Muscle of leg (tissue), 11 donors: Measurements from ENCODE around the gene ANKRD53. TPM values are rescaled to one million over a fixed set of nuclear protein-coding genes. Genes with fewer than 3 reads are reported as not detected.
"Not testable (repeated sequence)": the region's sequence is repeated elsewhere in the genome, so short reads cannot be mapped to it uniquely, and the experiment has no call there.

Source experiments
- DNase-seq: peaks from one replicate; pipeline ENCODE4 v3.0.0; 2013
- H3K27ac ChIP-seq: one replicate; pipeline ENCODE4 v1.5.1; 2013; ENCODE audit warnings: mild to moderate bottlenecking, low read length, control low read depth
- H3K27me3 ChIP-seq: one replicate; pipeline ENCODE4 v1.6.1; 2013; ENCODE audit warnings: low read length; ENCODE audit not compliant: control insufficient read depth, insufficient read depth
- H3K36me3 ChIP-seq: one replicate; pipeline ENCODE4 v1.6.1; 2013; ENCODE audit warnings: low read length; ENCODE audit not compliant: control insufficient read depth, insufficient read depth
- H3K4me1 ChIP-seq: one replicate; pipeline ENCODE4 v1.6.1; 2013; ENCODE audit warnings: low read length; ENCODE audit not compliant: control insufficient read depth, insufficient read depth
- H3K4me3 ChIP-seq: one replicate; pipeline ENCODE4 v1.5.1; 2013; ENCODE audit warnings: low read length, control low read depth
- H3K9me3 ChIP-seq: replicated peaks from 2 replicates; pipeline ENCODE4 v1.6.1; 2013; ENCODE audit warnings: low read depth, low read length; ENCODE audit not compliant: control insufficient read depth
- WGBS: methylation state at CpG from one replicate; pipeline ENCODE4 v1.1.5; 2013; ENCODE audit warnings: missing lambda C conversion rate; ENCODE audit not compliant: insufficient coverage; 5-methylcytosine and 5-hydroxymethylcytosine counted together
- polyA plus RNA-seq, 8 donors: library from polyadenylated mRNA; unstranded; fragments of 120-200 nt; gene quantifications; one replicate each; pipeline versions ENCODE4 v1.2.1 to v1.2.3, GENCODE V29; 2013; ENCODE audit warnings: inconsistent platforms in 1 of 8, low replicate concordance in 1 of 8; ENCODE audit not compliant: insufficient read length in 8 of 8, insufficient read depth in 1 of 8
- total RNA-seq: library from RNA; stranded (reverse); fragments of 120-200 nt; gene quantifications from one replicate; pipeline ENCODE4 v1.2.4, GENCODE V29; 2013

Gene ANKRD53
- total and polyA plus RNA-seq, 9 donors: 0.72 to 2.0 (median 1.1) TPM

GRCh38 chr2:70990216-70990615 lies 11.8 kb downstream of the ANKRD53 start:
- peaks cover 24% of the 10 kb centered on the region for H3K4me1 ChIP-seq
- H3K4me3 ChIP-seq: no peak overlapping the region
- H3K36me3 ChIP-seq: peaks cover 67% of the 10 kb centered on the region
- H3K9me3 ChIP-seq: no peaks in the 10 kb centered on the region
- H3K27ac ChIP-seq: no peak overlapping the region
- H3K27me3 ChIP-seq: peaks cover under 1% of the 10 kb centered on the region
- no peak for DNase-seq
- WGBS: 80% methylated on average over 2 of the region's 5 CpGs

GRCh38 chr2:70991142-70991541 lies 12.7 kb downstream of the ANKRD53 start:
- Histone ChIP-seq H3K4me1 (peaks cover 26% of the 10 kb centered on the region), H3K36me3 (peaks cover 59% of the 10 kb centered on the region)

GRCh38 chr2:70991742-70992141 lies 13.3 kb downstream of the ANKRD53 start:
- H3K4me1 ChIP-seq: peaks cover 26% of the 10 kb centered on the region
- H3K36me3 ChIP-seq: peaks cover 53% of the 10 kb centered on the region
- H3K27me3 ChIP-seq: peaks cover 3% of the 10 kb centered on the region
- H3K4me3 ChIP-seq: no peak overlapping the region
- no peaks in the 10 kb centered on the region for H3K9me3 ChIP-seq
- no peak overlapping the region for H3K27ac ChIP-seq
- 86% methylated on average over 6 of the region's 9 CpGs for WGBS
- no peak for DNase-seq

More at GRCh38 chr2:70991142-70991541, 12.7 kb downstream of the ANKRD53 start:
- H3K9me3 ChIP-seq: no peaks in the 10 kb centered on the region
- peaks cover 3% of the 10 kb centered on the region for H3K27me3 ChIP-seq
- DNase-seq: no peak
- H3K27ac ChIP-seq: no peak overlapping the region
- WGBS: 97% methylated on average over 4 of the region's 5 CpGs
- no peak overlapping the region for H3K4me3 ChIP-seq

DNA sequence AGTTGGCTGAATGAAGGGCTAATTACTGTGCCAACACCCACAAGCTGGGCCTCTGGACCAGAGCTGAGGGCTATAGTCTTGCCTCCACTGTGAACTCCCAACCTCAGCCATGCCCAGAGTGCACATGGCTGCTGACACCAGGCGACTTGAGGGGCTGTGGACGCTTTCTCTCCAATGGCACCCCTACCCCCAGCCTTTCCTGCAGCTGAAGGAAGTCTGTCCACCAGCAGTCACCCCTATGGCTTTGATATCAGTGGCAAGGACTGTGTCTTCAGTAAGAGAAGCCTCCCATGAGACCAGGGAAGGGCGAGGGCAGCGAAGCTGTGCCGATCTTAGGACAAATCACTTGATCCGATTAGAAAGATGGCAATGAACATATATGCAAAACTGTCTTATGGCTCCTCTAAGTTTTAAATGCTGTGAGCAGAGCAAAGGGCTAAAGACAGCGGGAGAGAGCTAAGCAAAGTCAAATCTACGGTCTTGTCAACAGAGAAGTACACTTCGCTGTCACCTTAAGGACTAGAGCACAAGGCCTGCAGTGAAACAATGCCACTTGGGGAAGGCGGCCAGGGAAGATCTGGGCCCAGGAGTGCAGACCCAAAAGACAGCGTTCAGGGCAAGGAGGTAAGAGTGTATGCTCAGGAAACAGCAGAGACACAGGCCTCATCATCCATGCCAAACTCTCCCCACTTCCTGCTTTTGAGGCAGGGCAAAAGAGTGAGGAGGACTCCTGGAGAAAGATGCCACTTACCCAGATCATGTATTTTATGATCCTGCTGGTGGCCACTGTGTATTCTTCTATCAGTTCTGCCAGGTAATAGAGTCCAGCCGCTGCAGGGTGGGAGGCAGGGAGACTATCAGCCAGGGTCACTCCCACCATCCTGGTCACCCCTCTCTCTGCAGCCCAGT lies 14.8 kb downstream of the ANKRD53 start:
- Histone ChIP-seq H3K9me3 (no peaks in the 10 kb centered on the region), H3K4me3 (peak overlapping the region; percentile 89), H3K27me3 (peaks cover 3% of the 10 kb centered on the region), H3K4me1 (peaks cover 21% of the 10 kb centered on the region), H3K27ac (no peak overlapping the region), H3K36me3 (peaks cover 41% of the 10 kb centered on the region)
- WGBS: 87% methylated on average over 8 of the region's 12 CpGs
- no peak for DNase-seq

DNA sequence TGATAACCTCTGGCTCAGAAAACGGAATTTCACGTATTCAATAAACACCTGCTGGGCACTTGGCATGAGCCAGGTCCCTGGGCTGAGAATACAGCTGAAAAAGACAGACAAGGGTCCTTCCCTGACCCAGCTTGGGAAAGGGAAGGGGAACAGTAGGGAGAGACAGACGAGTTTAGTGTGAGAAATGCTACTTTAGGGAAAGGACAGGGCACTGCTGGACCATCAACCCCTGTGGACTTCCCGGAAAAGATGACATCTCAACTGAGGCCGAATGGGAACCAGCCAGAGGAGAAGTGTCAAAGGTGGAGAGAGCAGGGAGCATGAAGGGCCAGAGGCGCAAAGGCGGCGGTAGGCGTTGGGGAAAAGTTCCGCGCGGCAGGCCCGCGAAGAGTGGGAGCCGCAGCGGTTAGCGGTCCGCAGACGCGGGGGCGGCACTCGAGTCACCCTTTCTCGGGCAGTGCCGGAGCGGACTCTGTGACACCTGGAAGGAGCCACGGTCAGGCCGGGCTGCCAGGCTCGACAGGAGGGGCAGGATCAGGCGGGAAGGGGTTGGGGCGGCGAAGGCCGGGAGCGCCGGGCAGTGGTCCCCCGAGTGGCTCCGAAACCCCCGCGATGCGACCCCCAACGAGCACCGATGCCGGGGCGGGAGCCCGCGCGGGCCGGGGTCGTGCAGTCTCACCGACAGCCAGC lies 15.7 kb downstream of the ANKRD53 start:
- Histone ChIP-seq H3K27ac (peak overlapping the region; percentile 20), H3K27me3 (peaks cover 3% of the 10 kb centered on the region), H3K36me3 (peaks cover 31% of the 10 kb centered on the region), H3K9me3 (no peaks in the 10 kb centered on the region), H3K4me1 (peaks cover 19% of the 10 kb centered on the region), H3K4me3 (peak overlapping the region; percentile 89)
- 1% methylated on average over 48 of the region's 49 CpGs for WGBS
- DNase-seq: no peak

DNA sequence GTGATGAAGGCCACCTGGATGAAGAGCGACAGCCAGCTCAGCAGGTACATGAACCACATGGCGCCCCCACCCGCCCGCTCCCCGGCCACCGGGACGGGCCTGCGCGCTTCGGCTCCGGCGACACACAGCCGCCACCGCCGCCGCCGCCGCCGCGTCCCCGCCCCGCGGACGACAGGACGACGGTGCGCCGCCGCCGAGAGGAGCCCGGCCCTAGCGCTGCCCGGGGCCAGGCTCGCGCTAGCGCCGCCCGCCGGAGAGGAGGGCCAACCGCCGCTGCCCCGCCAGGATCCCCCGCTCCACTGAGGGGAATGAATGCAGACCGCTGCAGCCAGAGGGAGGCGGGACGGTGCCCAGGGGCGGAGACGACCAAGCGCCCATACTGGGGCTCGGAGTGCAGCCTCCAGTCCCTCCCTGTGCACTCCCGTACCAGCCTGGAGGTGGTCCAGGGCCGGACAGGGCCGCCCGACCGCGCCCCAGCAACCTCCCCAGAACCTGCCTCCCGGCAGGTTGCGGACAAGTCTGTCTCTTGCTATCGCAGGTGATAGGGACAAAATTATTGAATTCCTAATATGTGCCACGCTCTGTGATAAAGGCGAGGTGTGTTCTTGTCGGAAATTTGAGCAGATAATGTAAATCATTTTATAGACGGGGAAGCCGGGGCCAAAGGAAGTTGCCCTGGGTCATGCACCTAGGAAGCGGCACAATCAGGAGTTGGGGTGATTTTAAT lies 16.4 kb downstream of the ANKRD53 start, which contains the start of gene TEX261:
Gene TEX261, minus strand, starts transcription at position 175 of the 727 bp plus-strand sequence. Its CDS starts 116 bp downstream, at position 59.
- Histone ChIP-seq H3K36me3 (peaks cover 25% of the 10 kb centered on the region), H3K27me3 (peaks cover 3% of the 10 kb centered on the region), H3K27ac (peak within 1 kb of the TSS; percentile 20), H3K4me3 (peak within 1 kb of the TSS; percentile 89), H3K4me1 (peaks cover 19% of the 10 kb centered on the region), H3K9me3 (no peaks in the 10 kb centered on the region)
- peak; percentile 92 for DNase-seq
- under 1% methylated on average over 63 of the region's 65 CpGs for WGBS

- Histone ChIP-seq H3K36me3 (peaks cover 21% of the 10 kb centered on the region), H3K4me1 (peaks cover 19% of the 10 kb centered on the region), H3K4me3 (peak overlapping the region; percentile 73), H3K9me3 (no peaks in the 10 kb centered on the region), H3K27me3 (peaks cover 3% of the 10 kb centered on the region), H3K27ac (no peak overlapping the region)
- no peak for DNase-seq
- WGBS: 0% methylated on average over 6 of the region's 11 CpGs
Observed at GRCh38 chr2:70995426-70995729, 16.9 kb downstream of the ANKRD53 start.

DNA sequence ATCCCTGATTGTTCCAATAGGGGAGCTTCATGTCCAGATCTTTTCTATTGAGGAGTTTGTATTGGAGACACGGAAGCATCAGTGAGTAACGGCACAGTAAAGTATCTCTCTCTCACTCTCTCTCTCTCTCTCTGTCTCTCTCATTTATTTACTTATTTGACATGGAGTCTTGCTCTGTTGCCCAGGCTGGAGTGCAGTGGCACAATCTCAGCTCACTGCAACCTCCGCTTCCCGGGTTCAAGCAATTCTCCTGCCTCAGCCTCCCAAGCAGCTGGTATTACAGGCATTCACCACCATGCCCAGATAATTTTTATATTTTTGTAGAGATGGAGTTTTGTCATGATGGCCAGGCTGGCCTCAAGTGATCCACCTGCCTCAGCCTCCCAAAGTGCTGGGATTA lies 20.5 kb downstream of the ANKRD53 start:
- not testable (repeated sequence) for H3K9me3 ChIP-seq

DNA sequence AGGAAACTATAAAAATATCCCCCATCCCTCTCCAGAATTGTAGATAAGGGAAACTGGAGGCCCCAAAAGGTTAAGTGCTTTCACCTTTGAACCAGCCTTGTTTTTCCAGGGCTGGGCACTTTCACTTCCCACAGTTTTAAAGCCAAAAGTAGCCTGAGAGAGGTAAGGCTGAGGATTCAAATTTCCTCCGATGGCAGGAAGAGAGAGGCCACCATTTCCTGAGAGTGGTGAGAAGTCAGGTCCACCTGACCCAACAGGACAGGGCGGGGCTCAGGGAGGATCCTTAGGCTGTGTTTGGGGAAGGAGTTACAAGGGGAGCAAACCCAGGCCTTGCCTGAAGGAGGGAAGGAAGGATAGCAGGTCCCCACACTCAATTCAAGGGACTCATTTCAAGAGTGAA lies 20.9 kb downstream of the ANKRD53 start:
- peaks cover 15% of the 10 kb centered on the region for H3K27me3 ChIP-seq
- no peaks in the 10 kb centered on the region for H3K36me3 ChIP-seq
- no peak overlapping the region for H3K27ac ChIP-seq
- 52% methylated on average over 2 of the region's 2 CpGs for WGBS
- H3K9me3 ChIP-seq: no peaks in the 10 kb centered on the region
- no peak for DNase-seq
- peaks cover 13% of the 10 kb centered on the region for H3K4me1 ChIP-seq
- no peak overlapping the region for H3K4me3 ChIP-seq

More for the DNA sequence above, 20.5 kb downstream of the ANKRD53 start:
- WGBS: no CpG with 5 or more reads among the region's 4 CpGs
- peaks cover 16% of the 10 kb centered on the region for H3K4me1 ChIP-seq
- H3K36me3 ChIP-seq, DNase-seq, H3K27ac ChIP-seq, H3K4me3 ChIP-seq: not testable (repeated sequence)
- peaks cover 13% of the 10 kb centered on the region for H3K27me3 ChIP-seq

- H3K27ac ChIP-seq, H3K4me3 ChIP-seq, DNase-seq, H3K9me3 ChIP-seq, H3K36me3 ChIP-seq: not testable (repeated sequence)
- 91% methylated on average over 7 of the region's 10 CpGs for WGBS
- Histone ChIP-seq H3K27me3 (peaks cover 17% of the 10 kb centered on the region), H3K4me1 (peaks cover 13% of the 10 kb centered on the region)
Observed at GRCh38 chr2:70999931-71000330, 21.5 kb downstream of the ANKRD53 start.
